Subcutaneous adipose tissue (tissue), 4 donors: ENCODE results near the gene PLEKHG4B. TPM values are rescaled to one million over a fixed set of nuclear protein-coding genes. Genes with fewer than 3 reads are reported as not detected.

ENCODE experiments used
- CTCF ChIP-seq: fragments of 450-650 bp; IDR thresholded peaks from one replicate; pipeline ENCODE4 v1.5.1; 2016; ENCODE audit warnings: low read depth, mild to moderate bottlenecking, control low read depth, antibody characterized with exemption, moderate library complexity
- total RNA-seq, 4 donors: library from RNA; depleted of rRNA; stranded (reverse); fragments of >200 nt; gene quantifications; one replicate each; pipeline ENCODE4 v1.1.0, GENCODE V29; 2016

PLEKHG4B gene
- total RNA-seq, 4 donors from 2014 or later = under 0.01 TPM; not detected in 3

GRCh38 chr5:142246-142810, 50.4 kb downstream of the PLEKHG4B start:
- no peak for TF ChIP-seq CTCF

GRCh38 chr5:143041-143440, 51.1 kb downstream of the PLEKHG4B start:
- no peak for TF ChIP-seq CTCF

GRCh38 chr5:144941-145340, 53.0 kb downstream of the PLEKHG4B start:
- TF ChIP-seq CTCF = no peak

- no peak for TF ChIP-seq CTCF
Measured at GRCh38 chr5:145585-146323, 53.8 kb downstream of the PLEKHG4B start.

GRCh38 chr5:147751-148150, 55.8 kb downstream of the PLEKHG4B start:
- TF ChIP-seq CTCF = no peak

- TF ChIP-seq CTCF = no peak
Measured at GRCh38 chr5:149745-150485, 57.9 kb downstream of the PLEKHG4B start.

- TF ChIP-seq CTCF = no peak
Measured at GRCh38 chr5:150746-151145, 58.8 kb downstream of the PLEKHG4B start.
